OCI-LY3 (cell line): Measurements from ENCODE around the gene UBE3A.

Source experiments
- CTCF ChIP-seq: fragments of 200-600, 300-600 bp; sonication (generic); IDR thresholded peaks from 2 replicates; pipeline ENCODE4 v1.5.1; 2014; ENCODE audit warnings: antibody characterized with exemption, low read length, low read depth
- EZH2phosphoT487 ChIP-seq: fragments of 200-600 bp; shearing (Covaris generic); IDR thresholded peaks from 2 replicates; pipeline ENCODE4 v1.6.1; 2018; ENCODE audit warnings: antibody characterized with exemption, mixed run types, low read depth

- TF ChIP-seq CTCF (no peak), EZH2phosphoT487 (no peak)
Observed at GRCh38 chr15:25464383-25464782, 25.6 kb upstream of the UBE3A start.
